ENCODE measurements around the gene PLCD3. TPM values are rescaled to one million over a fixed set of nuclear protein-coding genes. Genes with fewer than 3 reads are reported as not detected.
A peak's percentile ranks its signal among the peaks of the same experiment; 100 is the strongest.

PLCD3 gene
- polyA plus RNA-seq, 1 of the 3 experiments (the other 2 are of a cell fraction) = 59.7 TPM

DNA sequence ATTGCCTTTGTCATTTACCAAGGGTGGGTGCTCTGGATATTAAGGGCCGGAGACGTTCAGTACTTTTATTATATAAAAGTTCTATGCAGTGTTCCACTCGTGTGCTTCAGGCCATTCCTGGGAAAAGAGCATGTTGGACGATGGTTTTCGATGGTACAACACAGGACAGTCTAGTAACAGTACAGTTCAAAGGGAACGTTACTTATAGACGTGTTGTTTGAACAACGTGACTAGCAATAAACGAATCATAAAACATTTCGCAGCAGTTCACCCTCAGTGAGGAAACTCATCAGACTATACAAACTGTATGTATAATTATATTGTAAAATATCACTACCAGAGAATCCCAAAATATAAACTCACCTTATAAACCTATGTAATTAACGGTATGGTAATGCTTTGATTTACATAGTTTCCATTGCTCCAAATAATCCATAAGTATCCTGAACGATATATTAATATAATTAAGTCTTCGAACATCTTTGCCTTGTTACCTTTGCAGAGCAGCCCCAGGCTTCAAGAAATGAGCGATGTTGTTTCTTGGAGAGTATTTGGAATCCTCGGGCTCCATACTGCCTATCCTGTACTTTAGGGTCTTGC is 70.6 kb downstream of the PLCD3 start:
- peaks cover 8% of the 10 kb centered on the region for H3F3A ChIP-seq (replicated peaks; ENCODE audit: insufficient read depth)
- peak overlapping the region; percentile 95 for H3K9ac ChIP-seq
- peak overlapping the region; percentile 75 for H3K4me2 ChIP-seq
- H2AFZ ChIP-seq (ENCODE audit: low read depth) = peak overlapping the region; percentile 81
- TF ChIP-seq MXI1 (IDR thresholded peaks at IDR 0.05; ENCODE audit: low read depth, low read length) (no peak; the same call in 1 of the 2 replicates), RAD21 (IDR thresholded peaks at IDR 0.05; ENCODE audit: low read length) (no peak), RXRA (IDR thresholded peaks at IDR 0.05; ENCODE audit: borderline replicate concordance, low read depth) (no peak)
- TF ChIP-seq, protein P1, sequence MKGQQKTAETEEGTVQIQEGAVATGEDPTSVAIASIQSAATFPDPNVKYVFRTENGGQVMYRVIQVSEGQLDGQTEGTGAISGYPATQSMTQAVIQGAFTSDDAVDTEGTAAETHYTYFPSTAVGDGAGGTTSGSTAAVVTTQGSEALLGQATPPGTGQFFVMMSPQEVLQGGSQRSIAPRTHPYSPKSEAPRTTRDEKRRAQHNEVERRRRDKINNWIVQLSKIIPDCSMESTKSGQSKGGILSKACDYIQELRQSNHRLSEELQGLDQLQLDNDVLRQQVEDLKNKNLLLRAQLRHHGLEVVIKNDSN (IDR thresholded peaks at IDR 0.05; ENCODE audit: borderline replicate concordance, low read depth) = no peak
- H3K27ac ChIP-seq (ENCODE audit: low read depth in 2 of 2, low read length in 1 of 2) = peak overlapping the region; percentile 86 to 87; a peak in 3 of 4 replicates
- peaks cover 82% of the 10 kb centered on the region for H3K79me2 ChIP-seq (ENCODE audit: insufficient read depth)
- H3K27me3 ChIP-seq (ENCODE audit: insufficient read depth) = no peaks in the 10 kb centered on the region
- H3K36me3 ChIP-seq (replicated peaks in 1 of 2; ENCODE audit: control insufficient read depth in 1 of 2, insufficient read depth in 2 of 2, low read length in 1 of 2) = peaks cover 0 to 10% of the 10 kb centered on the region in 2 experiments
- peak overlapping the region; percentile 70 to 89 for H3K4me3 ChIP-seq (ENCODE audit: low read depth in 2 of 2, low read length in 1 of 2)
- H3K4me1 ChIP-seq (ENCODE audit: control insufficient read depth in 1 of 2, insufficient read depth in 2 of 2, low read depth in 1 of 2, low read length in 1 of 2) = peaks cover 6 to 7% of the 10 kb centered on the region in 2 experiments; a peak in 2 of 4 replicates
- H3K9me2 ChIP-seq = no peaks in the 10 kb centered on the region
- 2% methylated on average over 15 of the region's 15 CpGs for WGBS (ENCODE audit: low lambda C conversion rate)
- H4K20me1 ChIP-seq (ENCODE audit: insufficient read depth) = peaks cover 20% of the 10 kb centered on the region
- DNase-seq = peak; percentile 89
- no peaks in the 10 kb centered on the region for H3K9me3 ChIP-seq
- CTCF ChIA-PET = interaction anchor here (1.4 to 2.8 kb wide), 6 partner anchors 38 to 141 kb away, joined by 4 to 14 read pairs (median 5); partner anchors contain the start of gene ACBD4
- POLR2A ChIA-PET = interaction anchor here (0.6 to 1.9 kb wide), 9 partner anchors 10 to 104 kb away, joined by 3 to 14 read pairs (median 5); partner anchors contain the start of genes DCAKD and HEXIM1

DNA sequence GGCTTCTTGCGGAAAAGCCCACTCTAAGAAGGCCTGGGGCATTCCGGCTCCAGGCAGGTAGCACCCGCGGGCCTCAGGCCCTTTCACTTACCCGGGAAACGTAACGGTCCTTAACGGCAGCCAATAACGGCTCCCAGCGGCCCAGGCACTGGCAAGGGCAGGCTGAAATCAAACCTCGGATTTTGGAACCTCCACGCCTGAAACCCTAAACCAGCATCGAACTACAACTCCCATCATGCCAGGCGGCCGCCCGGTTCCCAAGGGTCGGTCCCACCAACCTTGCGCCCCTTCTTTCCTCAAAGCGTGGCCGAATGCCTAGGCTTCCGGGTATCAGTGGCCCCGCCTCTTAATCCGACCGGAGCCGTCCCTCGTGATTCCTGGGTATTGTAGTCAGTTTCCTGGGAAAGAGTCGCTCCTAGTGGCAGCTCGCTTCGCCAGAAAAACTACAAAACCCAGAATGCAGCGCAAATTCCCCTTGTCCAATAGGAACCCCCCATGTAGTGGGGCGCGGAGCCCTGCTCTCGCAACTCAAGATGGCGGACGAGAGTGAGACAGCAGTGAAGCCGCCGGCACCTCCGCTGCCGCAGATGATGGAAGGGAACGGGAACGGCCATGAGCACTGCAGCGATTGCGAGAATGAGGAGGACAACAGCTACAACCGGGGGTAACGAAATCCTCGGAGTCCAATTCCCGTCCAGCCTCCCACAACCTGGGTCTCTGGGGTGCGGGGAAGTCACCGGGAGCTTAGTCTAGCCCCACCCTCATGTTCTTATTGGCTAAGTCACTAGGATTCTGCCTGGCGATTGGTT is 71.3 kb downstream of the PLCD3 start, which contains the start of gene NMT1:
Gene NMT1 (plus strand): TSS at position 521 of the 809 bp plus-strand sequence. CDS start 13 bp downstream, at position 534.
- POLR2A ChIA-PET = interaction anchor here (0.6 to 1.9 kb wide), 9 partner anchors 10 to 103 kb away, joined by 3 to 14 read pairs (median 5); partner anchors contain the start of genes DCAKD and HEXIM1
- Histone ChIP-seq H3K9me2 (no peaks in the 10 kb centered on the region), H3K27ac (ENCODE audit: low read depth in 2 of 2, low read length in 1 of 2) (peak within 1 kb of the TSS; percentile 86 to 87), H3K9ac (peak within 1 kb of the TSS; percentile 95), H3K4me1 (ENCODE audit: control insufficient read depth in 1 of 2, insufficient read depth in 2 of 2, low read depth in 1 of 2, low read length in 1 of 2) (peaks cover 5 to 7% of the 10 kb centered on the region in 2 experiments; a peak in 1 of 4 replicates), H3K36me3 (replicated peaks in 1 of 2; ENCODE audit: control insufficient read depth in 1 of 2, insufficient read depth in 2 of 2, low read length in 1 of 2) (peaks cover 0 to 10% of the 10 kb centered on the region in 2 experiments), H3K27me3 (ENCODE audit: insufficient read depth) (no peaks in the 10 kb centered on the region), H3K79me2 (ENCODE audit: insufficient read depth) (peaks cover 77% of the 10 kb centered on the region), H3K9me3 (no peaks in the 10 kb centered on the region), H3F3A (replicated peaks; ENCODE audit: insufficient read depth) (peaks cover 10% of the 10 kb centered on the region), H3K4me3 (ENCODE audit: low read depth in 2 of 2, low read length in 1 of 2) (peak within 1 kb of the TSS; percentile 70 to 93), H2AFZ (ENCODE audit: low read depth) (peak within 1 kb of the TSS; percentile 81), H4K20me1 (ENCODE audit: insufficient read depth) (peaks cover 20% of the 10 kb centered on the region), H3K4me2 (peak within 1 kb of the TSS; percentile 85)
- WGBS (ENCODE audit: low lambda C conversion rate) = under 1% methylated on average over 33 of the region's 50 CpGs
- CTCF ChIA-PET = interaction anchor here (0.9 to 2.8 kb wide), 8 partner anchors 11 to 140 kb away, joined by 3 to 14 read pairs (median 4); partner anchors contain the start of gene ACBD4
- DNase-seq = peak; percentile 89
- TF ChIP-seq FOXJ3 (CRISPR knock-in tag; IDR thresholded peaks at IDR 0.05) (no peak), JUND (IDR thresholded peaks at IDR 0.05) (no peak), RXRA (IDR thresholded peaks at IDR 0.05; ENCODE audit: borderline replicate concordance, low read depth) (no peak), GABPA (IDR thresholded peaks at IDR 0.05; ENCODE audit: low read depth) (peak; percentile 67), CHD2 (IDR thresholded peaks at IDR 0.05; ENCODE audit: low read length, partially characterized antibody) (peak; percentile 98), EZH2phosphoT487 (IDR thresholded peaks at IDR 0.05; ENCODE audit: borderline replicate concordance, low read depth) (no peak), MEF2A (IDR thresholded peaks at IDR 0.05; ENCODE audit: borderline replicate concordance, low read depth) (no peak), FOSL2 (IDR thresholded peaks at IDR 0.05; ENCODE audit: borderline replicate concordance, low read depth) (no peak), TCF12 (IDR thresholded peaks at IDR 0.05) (peak; percentile 47; the same call in 1 of the 2 replicates), EP300 (IDR thresholded peaks at IDR 0.05; ENCODE audit: borderline replicate concordance in 1 of 2, low read depth in 1 of 2, low read length in 1 of 2) (no peak), NFIC (IDR thresholded peaks at IDR 0.05; ENCODE audit: borderline replicate concordance) (no peak), TAF1 (IDR thresholded peaks at IDR 0.05; ENCODE audit: borderline replicate concordance, low read depth, low read length) (peak; percentile 98)
- TF ChIP-seq, protein P1 (IDR thresholded peaks at IDR 0.05; ENCODE audit: borderline replicate concordance, low read depth) = no peak; the same call in 1 of the 2 replicates
- TF ChIP-seq, protein P2, sequence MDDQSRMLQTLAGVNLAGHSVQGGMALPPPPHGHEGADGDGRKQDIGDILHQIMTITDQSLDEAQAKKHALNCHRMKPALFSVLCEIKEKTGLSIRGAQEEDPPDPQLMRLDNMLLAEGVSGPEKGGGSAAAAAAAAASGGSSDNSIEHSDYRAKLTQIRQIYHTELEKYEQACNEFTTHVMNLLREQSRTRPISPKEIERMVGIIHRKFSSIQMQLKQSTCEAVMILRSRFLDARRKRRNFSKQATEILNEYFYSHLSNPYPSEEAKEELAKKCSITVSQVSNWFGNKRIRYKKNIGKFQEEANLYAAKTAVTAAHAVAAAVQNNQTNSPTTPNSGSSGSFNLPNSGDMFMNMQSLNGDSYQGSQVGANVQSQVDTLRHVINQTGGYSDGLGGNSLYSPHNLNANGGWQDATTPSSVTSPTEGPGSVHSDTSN (IDR thresholded peaks at IDR 0.05) = peak; percentile 97; the same call in 1 of the 2 replicates
- TF ChIP-seq, protein P3, sequence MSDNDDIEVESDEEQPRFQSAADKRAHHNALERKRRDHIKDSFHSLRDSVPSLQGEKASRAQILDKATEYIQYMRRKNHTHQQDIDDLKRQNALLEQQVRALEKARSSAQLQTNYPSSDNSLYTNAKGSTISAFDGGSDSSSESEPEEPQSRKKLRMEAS (IDR thresholded peaks at IDR 0.05; ENCODE audit: low read depth) = peak; percentile 80
- TF ChIP-seq, protein P4, sequence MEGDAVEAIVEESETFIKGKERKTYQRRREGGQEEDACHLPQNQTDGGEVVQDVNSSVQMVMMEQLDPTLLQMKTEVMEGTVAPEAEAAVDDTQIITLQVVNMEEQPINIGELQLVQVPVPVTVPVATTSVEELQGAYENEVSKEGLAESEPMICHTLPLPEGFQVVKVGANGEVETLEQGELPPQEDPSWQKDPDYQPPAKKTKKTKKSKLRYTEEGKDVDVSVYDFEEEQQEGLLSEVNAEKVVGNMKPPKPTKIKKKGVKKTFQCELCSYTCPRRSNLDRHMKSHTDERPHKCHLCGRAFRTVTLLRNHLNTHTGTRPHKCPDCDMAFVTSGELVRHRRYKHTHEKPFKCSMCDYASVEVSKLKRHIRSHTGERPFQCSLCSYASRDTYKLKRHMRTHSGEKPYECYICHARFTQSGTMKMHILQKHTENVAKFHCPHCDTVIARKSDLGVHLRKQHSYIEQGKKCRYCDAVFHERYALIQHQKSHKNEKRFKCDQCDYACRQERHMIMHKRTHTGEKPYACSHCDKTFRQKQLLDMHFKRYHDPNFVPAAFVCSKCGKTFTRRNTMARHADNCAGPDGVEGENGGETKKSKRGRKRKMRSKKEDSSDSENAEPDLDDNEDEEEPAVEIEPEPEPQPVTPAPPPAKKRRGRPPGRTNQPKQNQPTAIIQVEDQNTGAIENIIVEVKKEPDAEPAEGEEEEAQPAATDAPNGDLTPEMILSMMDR (IDR thresholded peaks at IDR 0.05) = no peak
